K562 (cell line): ENCODE data around the gene ILF3. TPM values are rescaled to one million over a fixed set of nuclear protein-coding genes. Genes with fewer than 3 reads are reported as not detected.
A peak's percentile ranks its signal among the peaks of the same experiment; 100 is the strongest.

Experiments used
- ATF7 ChIP-seq: fragments of 450-650 bp; IDR thresholded peaks from 2 replicates; pipeline ENCODE4 v1.7.1; 2014; ENCODE audit warnings: mild to moderate bottlenecking, moderate library complexity
- BMI1 ChIP-seq: fragments of 150-350 bp; IDR thresholded peaks from 2 replicates; pipeline ENCODE4 v1.6.1; 2014; ENCODE audit warnings: low read length
- DMBX1 ChIP-seq: fragments of 250-450 bp; sonication (Bioruptor Pico); IDR thresholded peaks from 2 replicates; pipeline ENCODE4 v1.8.0; 2022; ENCODE audit warnings: inconsistent platforms, mild to moderate bottlenecking, moderate library complexity, borderline replicate concordance
- FOXM1 ChIP-seq, 2 experiments: fragments of 450-650 bp in 1 of 2; sonication (generic) in 1 of 2; formaldehyde crosslinking in 1 of 2; IDR thresholded peaks; 2 replicates each; pipeline versions ENCODE4 v1.6.1 to v1.9.0; 2017 to 2022; ENCODE audit warnings: low read depth in 2 of 2, mild to moderate bottlenecking in 2 of 2, missing genetic modification reagents in 1 of 2, moderate library complexity in 1 of 2
- HSF4 ChIP-seq: fragments of 250-450 bp; sonication (Bioruptor Pico); IDR thresholded peaks from 2 replicates; pipeline ENCODE4 v2.1.2; 2022; ENCODE audit warnings: mild to moderate bottlenecking, moderate library complexity, borderline replicate concordance
- ILF3 ChIP-seq: fragments of 450-650 bp; IDR thresholded peaks from 2 replicates; pipeline ENCODE4 v1.6.1; 2018; ENCODE audit warnings: antibody characterized with exemption, mild to moderate bottlenecking, moderate library complexity, borderline replicate concordance
- KAT2B ChIP-seq: IDR thresholded peaks from one replicate; pipeline ENCODE4 v1.6.1; 2012; ENCODE audit warnings: low read depth, mild to moderate bottlenecking, control low read depth, inconsistent platforms, low read length, moderate library complexity
- MAX ChIP-seq: sonication (generic); formaldehyde crosslinking; IDR thresholded peaks from 2 replicates; pipeline ENCODE4 v1.9.0; 2022; ENCODE audit warnings: mild to moderate bottlenecking, missing genetic modification reagents
- MIER1 ChIP-seq: fragments of 450-650 bp; IDR thresholded peaks from 2 replicates; pipeline ENCODE4 v1.6.1; 2016; ENCODE audit warnings: antibody characterized with exemption, mild to moderate bottlenecking, low read depth
- MXI1 ChIP-seq: IDR thresholded peaks from 2 replicates; pipeline ENCODE4 v1.6.1; 2011; ENCODE audit warnings: low read depth, mild to moderate bottlenecking, improper control_type of control experiment, low read length
- NR1H2 ChIP-seq: sonication (generic); formaldehyde crosslinking; IDR thresholded peaks from 2 replicates; pipeline ENCODE4 v1.4.0; 2020; ENCODE audit warnings: mild to moderate bottlenecking, missing genetic modification reagents
- NRF1 ChIP-seq, 2 experiments: fragments of 450-650 bp; IDR thresholded peaks in 1 of 2; conservative IDR thresholded peaks in 1 of 2; 2 replicates each; pipeline ENCODE4 v1.6.1; 2014; ENCODE audit warnings: mild to moderate bottlenecking in 2 of 2
- PKNOX1 ChIP-seq: fragments of 450-650 bp; IDR thresholded peaks from 2 replicates; pipeline ENCODE4 v1.6.1; 2016
- POLR3A ChIP-seq: IDR thresholded peaks from 2 replicates; pipeline ENCODE4 v1.6.1; 2011; ENCODE audit warnings: borderline replicate concordance, mild to moderate bottlenecking, moderate library complexity; ENCODE audit not compliant: insufficient read length, insufficient read depth; ENCODE audit errors: extremely low read depth
- SMAD3 ChIP-seq: fragments of 450-650 bp; formaldehyde crosslinking; conservative IDR thresholded peaks from 2 replicates; pipeline ENCODE4 v1.4.0; 2020; ENCODE audit warnings: mild to moderate bottlenecking
- VEZF1 ChIP-seq: fragments of 200-800 bp; sonication (Bioruptor generic); IDR thresholded peaks from 2 replicates; pipeline ENCODE4 v1.6.1; 2017; ENCODE audit warnings: missing genetic modification characterization, missing compliant biosample characterization
- ZBTB12 ChIP-seq: fragments of 250-450 bp; sonication (Bioruptor Pico); IDR thresholded peaks from 2 replicates; pipeline ENCODE4 v1.4.0; 2020
- ZBTB7A ChIP-seq: IDR thresholded peaks from 2 replicates; pipeline ENCODE4 v1.6.1; 2011; ENCODE audit warnings: low read depth, mild to moderate bottlenecking, low read length, moderate library complexity, borderline replicate concordance; ENCODE audit not compliant: control insufficient read depth
- ZNF384 ChIP-seq: IDR thresholded peaks from 2 replicates; pipeline ENCODE4 v1.6.1; 2012; ENCODE audit warnings: low read depth, low read length, improper control_type of control experiment
- polyA plus RNA-seq, 8 experiments: library from polyadenylated mRNA; depleted of rRNA in 4 of 8; stranded (reverse) in 5 of 8; unstranded in 3 of 8; fragments of >200 nt; fragmentation: Nextera tagmentation in 2 of 8; fragmentation: Illumina TruSeq in 1 of 8; extraction: Ambion mirVana in 2 of 8; extraction: Trizol in 1 of 8; gene quantifications; 2 replicates each; pipeline versions ENCODE4 v1.2.1 to v1.2.3, GENCODE V29; 2011 to 2014; ENCODE audit warnings: inconsistent platforms in 1 of 8, missing spikeins in 1 of 8
- total RNA-seq, 7 experiments: library from RNA; depleted of rRNA in 6 of 7; stranded (reverse); fragments of >200 nt in 6 of 7; fragmentation: Illumina TruSeq in 2 of 7; extraction: Trizol in 2 of 7; gene quantifications; 2 replicates each; pipeline versions ENCODE4 v1.2.1 to v1.2.3, GENCODE V29; 2011 to 2021; ENCODE audit warnings: low replicate concordance in 1 of 7

Gene ILF3
- total and polyA plus RNA-seq, 9 of the 15 experiments (the other 6 are each of a cell fraction or from before 2014, with no cell fraction given), result 26.0 to 453 (median 175) TPM

- TF ChIP-seq ZBTB7A (peak; percentile 19; the same call in 1 of the 2 replicates), NR1H2 (CRISPR knock-in tag) (peak; percentile 85; the same call in 1 of the 2 replicates), MIER1 (peak; percentile 97), MAX (CRISPR knock-in tag) (peak; percentile 82), NRF1 (conservative IDR thresholded peaks at IDR 0.05 in 1 of 2, IDR thresholded peaks at IDR 0.05 in 1 of 2) (peak; percentile 96 to 97), ILF3 (no peak), POLR3A (no peak), FOXM1 (IDR thresholded peaks at IDR 0.05; ENCODE audit: low read depth) (no peak), FOXM1 (CRISPR knock-in tag; IDR thresholded peaks at IDR 0.05; ENCODE audit: low read depth) (0 out of 2 replicates have a peak, but pooled peaks have one; percentile 59), BMI1 (peak; percentile 95), KAT2B (no peak), ATF7 (peak; percentile 73), PKNOX1 (no peak), ZBTB12 (CRISPR knock-in tag) (no peak), ZNF384 (peak; percentile 19; the same call in 1 of the 2 replicates), MXI1 (peak; percentile 98), VEZF1 (CRISPR knock-in tag) (peak; percentile 32; the same call in 1 of the 2 replicates), DMBX1 (CRISPR knock-in tag) (peak; percentile 61; the same call in 1 of the 2 replicates), SMAD3 (CRISPR knock-in tag) (no peak), HSF4 (no peak)
These were observed 41.6 kb downstream of the ILF3 start (continued) for GRCh38 chr19:10695401-10696398.
